ENCODE results near the gene MICAL3.
"Not testable (repeated sequence)": the region's sequence is repeated elsewhere in the genome, so short reads cannot be mapped to it uniquely, and the experiment has no call there.

The MICAL3 gene

GRCh38 chr22:18059473-18059872, 35.1 kb upstream of the MICAL3 start:
- in situ Hi-C loops (cut with HindIII; ENCODE audit: low sequenced_read_pairs) = no loop called here

GRCh38 chr22:18059094-18059417, 34.7 kb upstream of the MICAL3 start:
- in situ Hi-C loops (cut with HindIII; ENCODE audit: low sequenced_read_pairs) = no loop called here

- in situ Hi-C loops (cut with HindIII; ENCODE audit: low sequenced_read_pairs) = no loop called here
Observed at GRCh38 chr22:18058371-18059093, 34.2 kb upstream of the MICAL3 start.

- in situ Hi-C loops (cut with HindIII; ENCODE audit: low sequenced_read_pairs) = no loop called here
Observed at GRCh38 chr22:18057568-18058209, 33.3 kb upstream of the MICAL3 start.

- in situ Hi-C loops (cut with HindIII; ENCODE audit: low sequenced_read_pairs) = no loop called here
Observed at GRCh38 chr22:18056807-18057474, 32.6 kb upstream of the MICAL3 start.

- in situ Hi-C loops (cut with HindIII; ENCODE audit: low sequenced_read_pairs) = no loop called here
Observed at GRCh38 chr22:18056161-18056666, 31.9 kb upstream of the MICAL3 start.

GRCh38 chr22:18055619-18056160, 31.3 kb upstream of the MICAL3 start:
- in situ Hi-C loops (cut with HindIII; ENCODE audit: low sequenced_read_pairs) = no loop called here

- in situ Hi-C loops (cut with HindIII; ENCODE audit: low sequenced_read_pairs) = not testable (repeated sequence)
Observed at GRCh38 chr22:18053216-18053946, 29.0 kb upstream of the MICAL3 start.

- in situ Hi-C loops (cut with HindIII; ENCODE audit: low sequenced_read_pairs) = not testable (repeated sequence)
Observed at GRCh38 chr22:18051113-18051512, 26.8 kb upstream of the MICAL3 start.

- in situ Hi-C loops (cut with HindIII; ENCODE audit: low sequenced_read_pairs) = no loop called here
Observed at GRCh38 chr22:18050065-18050464, 25.7 kb upstream of the MICAL3 start.

GRCh38 chr22:18048441-18048898, 24.1 kb upstream of the MICAL3 start:
- in situ Hi-C loops (cut with HindIII; ENCODE audit: low sequenced_read_pairs) = no loop called here

- in situ Hi-C loops (cut with HindIII; ENCODE audit: low sequenced_read_pairs) = no loop called here
Observed at GRCh38 chr22:18048041-18048440, 23.7 kb upstream of the MICAL3 start.

GRCh38 chr22:18045794-18046193, 21.4 kb upstream of the MICAL3 start:
- in situ Hi-C loops (cut with HindIII; ENCODE audit: low sequenced_read_pairs) = no loop called here

GRCh38 chr22:18044548-18045271, 20.3 kb upstream of the MICAL3 start:
- in situ Hi-C loops (cut with HindIII; ENCODE audit: low sequenced_read_pairs) = no loop called here

GRCh38 chr22:18042685-18043084, 18.3 kb upstream of the MICAL3 start:
- in situ Hi-C loops (cut with HindIII; ENCODE audit: low sequenced_read_pairs) = no loop called here

GRCh38 chr22:18040898-18041297, 16.5 kb upstream of the MICAL3 start:
- in situ Hi-C loops (cut with HindIII; ENCODE audit: low sequenced_read_pairs) = not testable (repeated sequence)

GRCh38 chr22:18035751-18036150, 11.4 kb upstream of the MICAL3 start:
- in situ Hi-C loops (cut with HindIII; ENCODE audit: low sequenced_read_pairs) = no loop called here

- in situ Hi-C loops (cut with HindIII; ENCODE audit: low sequenced_read_pairs) = no loop called here
Observed at GRCh38 chr22:18034076-18034475, 9.7 kb upstream of the MICAL3 start.

- in situ Hi-C loops (cut with HindIII; ENCODE audit: low sequenced_read_pairs) = no loop called here
Observed at GRCh38 chr22:18033204-18033998, 9.0 kb upstream of the MICAL3 start.
